ENCODE measurements around the gene ZNF331. TPM values are rescaled to one million over a fixed set of nuclear protein-coding genes. Genes with fewer than 3 reads are reported as not detected.

The ZNF331 gene
- total RNA-seq, 2 experiments from 2014 or later, result 18.0 to 19.9 TPM

DNA sequence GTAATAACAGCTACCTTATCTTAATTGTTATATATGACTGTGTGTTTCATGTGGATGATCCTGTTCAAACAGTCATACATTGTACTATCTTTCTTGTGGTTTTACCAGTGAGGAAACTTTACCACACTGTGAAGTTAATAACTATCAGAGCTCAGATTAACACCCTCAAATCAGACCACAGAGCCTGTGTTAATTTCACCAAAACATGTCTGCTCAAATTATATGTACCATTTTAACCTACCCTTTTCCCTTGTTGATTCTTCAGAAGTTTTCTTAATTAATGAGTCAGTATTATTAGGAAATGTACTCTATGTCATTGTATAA, 1.8 kb upstream of the ZNF331 start:
- H3K4me1 Mint-ChIP-seq, result peaks cover 29% of the 10 kb centered on the region
- no peak overlapping the region for H3K4me3 Mint-ChIP-seq
- no peak overlapping the region for H3K27ac Mint-ChIP-seq
- ChIA-PET CTCF (no interaction called here), POLR2A (no interaction called here)
- H3K36me3 Mint-ChIP-seq (ENCODE audit: low read depth), result peaks cover 39% of the 10 kb centered on the region
- no peak for DNase-seq
- no peaks in the 10 kb centered on the region for H3K27me3 Mint-ChIP-seq
- H3K9me3 Mint-ChIP-seq, result peaks cover 12% of the 10 kb centered on the region

DNA sequence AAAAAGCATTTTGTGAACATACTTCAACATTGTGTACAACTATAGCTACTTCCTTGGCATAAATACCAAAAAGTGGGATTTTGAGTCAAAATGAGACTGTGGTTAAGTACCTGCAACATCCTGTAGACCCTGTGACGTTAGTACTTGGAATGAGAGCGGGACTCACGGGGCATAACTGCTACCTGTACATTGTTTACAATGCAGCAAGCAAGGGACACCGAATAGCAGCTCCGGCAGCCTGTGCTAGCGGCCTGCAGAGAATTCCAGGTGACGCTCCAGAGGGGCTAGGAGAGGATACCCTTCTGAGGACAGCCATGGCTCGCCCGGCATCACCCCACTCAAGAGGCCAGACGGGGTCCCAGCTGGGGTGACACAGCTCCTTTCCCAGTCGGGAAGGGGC, 824 bp upstream of the ZNF331 start:
- no peaks in the 10 kb centered on the region for H3K27me3 Mint-ChIP-seq
- POLR2A ChIA-PET, result interaction anchor here (0.6 to 1.4 kb wide), 2 partner anchors 16 to 1301 kb away, joined by 3 to 12 read pairs; no protein-coding TSS in a partner anchor

DNA sequence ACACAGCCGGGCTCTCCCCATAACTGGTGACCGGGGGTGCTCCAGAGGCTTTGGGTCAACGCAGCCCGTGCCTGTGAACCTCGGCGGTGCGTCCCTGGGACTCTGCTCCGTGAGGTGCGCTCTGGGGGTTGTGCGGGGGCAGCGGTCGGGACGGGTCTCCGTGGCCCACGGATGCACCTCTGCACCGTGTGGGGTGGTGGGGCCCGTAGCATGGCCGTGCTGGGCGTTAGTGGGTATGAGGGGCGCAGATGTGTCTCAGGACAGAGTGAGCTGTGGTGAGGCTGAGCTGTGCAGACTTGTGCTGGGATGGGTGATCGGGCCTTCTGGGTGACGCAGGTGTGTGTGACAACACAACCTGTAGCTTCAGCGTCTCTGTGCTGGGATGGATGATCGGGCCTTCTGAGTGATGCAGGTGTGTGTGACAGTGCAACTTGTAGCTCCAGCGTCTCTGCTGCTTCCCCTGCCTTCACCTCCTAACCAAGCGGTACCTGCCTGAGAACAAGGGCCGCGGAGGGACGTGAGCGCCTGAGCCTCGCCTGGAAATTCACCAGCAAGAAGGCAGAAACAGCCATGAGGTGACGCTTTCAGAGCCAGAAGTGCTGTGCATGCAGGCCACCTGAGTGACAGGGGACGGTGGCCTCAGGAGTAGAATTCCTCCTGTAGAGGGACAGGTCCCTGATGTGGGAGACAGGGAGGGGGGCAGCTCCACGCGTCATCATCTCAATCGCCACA, 599 bp downstream of the ZNF331 start:
- ChIA-PET CTCF (interaction anchor here (0.5 to 1.6 kb wide), 2 partner anchors 15 to 17 kb away, joined by 3 read pairs; no protein-coding TSS in a partner anchor), POLR2A (interaction anchor here (0.6 kb wide), 1 partner anchor 16 kb away, joined by 3 read pairs; no protein-coding TSS in a partner anchor)
- peaks cover 29% of the 10 kb centered on the region for H3K4me1 Mint-ChIP-seq
- H3K27ac Mint-ChIP-seq, result peak overlapping the region; percentile 84
- peak overlapping the region; percentile 86 for H3K4me3 Mint-ChIP-seq
- H3K9me3 Mint-ChIP-seq, result peaks cover 9% of the 10 kb centered on the region
- no peaks in the 10 kb centered on the region for H3K27me3 Mint-ChIP-seq
- peaks cover 49% of the 10 kb centered on the region for H3K36me3 Mint-ChIP-seq (ENCODE audit: low read depth)
- no peak for DNase-seq

More for the DNA sequence above, 824 bp upstream of the ZNF331 start:
- peak; percentile 17 for DNase-seq
- Mint-ChIP-seq H3K27ac (peak overlapping the region; percentile 54), H3K36me3 (ENCODE audit: low read depth) (peaks cover 46% of the 10 kb centered on the region), H3K4me1 (peaks cover 29% of the 10 kb centered on the region), H3K4me3 (peak overlapping the region; percentile 86), H3K9me3 (peaks cover 12% of the 10 kb centered on the region)
- CTCF ChIA-PET, result no interaction called here

DNA sequence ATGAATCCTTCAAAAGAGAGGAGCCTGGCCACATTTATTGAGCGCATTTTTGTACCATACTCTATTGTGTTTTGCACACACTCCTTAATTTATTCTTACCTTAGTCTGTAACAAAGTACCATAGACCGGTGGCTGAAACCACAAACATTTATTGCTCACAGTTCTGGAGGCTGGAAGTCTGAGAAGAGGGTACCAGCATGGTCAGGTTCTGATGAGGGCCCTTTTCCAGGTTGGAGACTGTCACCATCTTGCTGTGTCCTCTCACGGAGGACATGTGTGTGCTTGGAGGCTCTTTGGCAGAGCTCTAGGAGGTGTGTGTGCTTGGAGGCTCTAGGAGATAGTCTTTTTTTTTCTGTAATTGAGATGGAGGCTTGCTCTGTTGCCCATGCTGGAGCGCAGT, 2.1 kb downstream of the ZNF331 start:
- Mint-ChIP-seq H3K4me1 (peaks cover 29% of the 10 kb centered on the region), H3K4me3 (no peak overlapping the region), H3K36me3 (ENCODE audit: low read depth) (peaks cover 51% of the 10 kb centered on the region), H3K27me3 (no peaks in the 10 kb centered on the region), H3K27ac (no peak overlapping the region), H3K9me3 (peaks cover 9% of the 10 kb centered on the region)
- CTCF ChIA-PET, result no interaction called here
- DNase-seq, result no peak
- POLR2A ChIA-PET, result no interaction called here

DNA sequence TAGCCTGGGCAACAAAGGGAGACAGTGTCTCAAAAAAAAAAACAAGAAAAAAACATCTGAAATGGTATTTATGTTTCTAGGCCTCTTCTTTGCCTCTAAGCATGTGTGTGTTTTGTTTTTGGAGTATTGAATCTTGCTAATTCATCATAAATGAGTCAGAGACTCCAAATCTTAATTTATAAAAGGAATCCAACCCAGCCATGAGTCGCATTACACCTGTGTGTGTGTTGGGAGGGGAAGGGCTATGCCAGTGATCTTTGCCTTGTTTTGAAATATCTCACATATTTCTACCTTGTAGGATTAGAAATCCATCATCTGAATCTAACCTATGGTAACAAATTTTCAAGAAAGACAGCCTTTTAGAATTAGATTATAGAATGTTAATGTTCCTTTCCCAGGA, 4.0 kb downstream of the ZNF331 start:
- POLR2A ChIA-PET, result no interaction called here
- peaks cover 22% of the 10 kb centered on the region for H3K4me1 Mint-ChIP-seq
- no peaks in the 10 kb centered on the region for H3K27me3 Mint-ChIP-seq
- H3K27ac Mint-ChIP-seq, result no peak overlapping the region
- DNase-seq, result no peak
- peaks cover 56% of the 10 kb centered on the region for H3K36me3 Mint-ChIP-seq (ENCODE audit: low read depth)
- CTCF ChIA-PET, result no interaction called here
- no peak overlapping the region for H3K4me3 Mint-ChIP-seq
- peaks cover 3% of the 10 kb centered on the region for H3K9me3 Mint-ChIP-seq

DNA sequence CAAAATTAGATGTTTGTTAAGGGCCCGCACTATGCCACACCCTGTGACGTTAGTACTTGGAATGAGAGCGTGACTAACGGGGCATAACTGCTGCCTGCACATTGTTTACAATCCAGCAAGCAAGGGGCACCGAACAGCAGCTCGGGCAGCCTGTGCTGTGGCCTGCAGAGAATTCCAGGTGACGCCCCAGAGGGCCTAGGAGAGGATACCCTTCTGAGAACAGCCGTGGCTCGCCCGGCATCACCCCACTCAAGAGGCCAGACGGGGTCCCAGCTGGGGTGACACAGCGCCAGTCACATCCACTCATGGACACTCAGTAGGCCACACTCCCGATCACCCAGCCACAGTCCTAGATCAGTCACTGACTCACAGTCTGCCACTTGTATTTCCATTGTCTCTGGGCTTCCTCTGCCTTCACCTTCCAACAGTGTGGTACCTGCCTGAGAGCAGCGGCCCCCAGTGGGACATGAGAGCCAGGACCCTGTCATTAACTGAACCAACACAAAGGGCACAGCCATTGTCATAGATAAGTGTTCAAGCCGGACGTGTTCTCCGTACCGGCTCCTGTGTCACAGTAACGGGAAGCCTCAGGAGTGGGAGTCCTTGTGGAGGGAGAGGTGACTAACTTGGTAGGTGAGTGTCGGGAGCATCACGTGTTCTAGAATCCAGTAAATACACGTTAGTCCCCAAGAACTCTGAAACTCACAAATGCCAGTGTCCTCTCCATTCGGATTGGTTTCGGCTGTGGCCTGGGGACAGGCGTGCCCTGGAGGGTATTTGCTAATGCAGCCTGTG, 7.5 kb downstream of the ZNF331 start:
- peaks cover 3% of the 10 kb centered on the region for H3K4me1 Mint-ChIP-seq
- H3K4me3 Mint-ChIP-seq, result no peak overlapping the region
- no peaks in the 10 kb centered on the region for H3K27me3 Mint-ChIP-seq
- no peak overlapping the region for H3K27ac Mint-ChIP-seq
- CTCF ChIA-PET, result no interaction called here
- peaks cover 49% of the 10 kb centered on the region for H3K36me3 Mint-ChIP-seq (ENCODE audit: low read depth)
- POLR2A ChIA-PET, result no interaction called here
- no peak for DNase-seq
- H3K9me3 Mint-ChIP-seq, result peaks cover 12% of the 10 kb centered on the region

DNA sequence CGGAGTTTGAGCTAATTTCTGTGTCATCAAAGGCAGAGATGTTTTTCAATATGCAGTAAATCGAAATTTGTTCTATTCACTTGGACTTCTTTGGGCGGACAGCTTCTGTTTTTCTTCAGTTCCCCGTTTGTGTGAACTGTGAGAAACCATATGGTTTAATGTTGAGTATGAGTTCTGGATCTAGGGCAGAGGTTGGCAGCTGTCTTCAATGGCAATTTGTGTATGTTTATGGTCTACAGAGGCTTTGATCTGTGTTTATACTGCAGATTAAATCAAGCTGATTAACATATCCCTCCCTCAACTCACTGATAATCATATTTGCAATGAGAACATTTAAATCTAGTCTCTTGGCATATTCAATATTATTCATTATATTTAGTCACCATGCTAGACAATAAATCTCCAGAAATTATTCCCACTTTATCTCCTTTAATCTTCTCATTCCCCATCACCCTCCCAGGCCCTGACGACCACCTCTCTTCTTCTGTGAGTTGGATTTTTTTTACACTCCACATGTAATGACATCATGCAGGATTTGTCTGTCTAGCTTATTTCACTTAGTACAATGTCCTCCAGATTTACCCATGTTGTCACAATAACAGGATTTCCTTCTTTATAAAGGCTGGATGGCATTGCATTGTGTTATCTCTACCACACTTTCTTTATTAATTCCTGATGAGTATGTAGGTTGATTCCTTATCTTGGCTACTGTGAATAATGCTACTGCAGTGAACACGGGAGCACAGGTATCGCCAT, 9.0 kb downstream of the ZNF331 start:
- H3K27ac Mint-ChIP-seq, result no peak overlapping the region
- no peaks in the 10 kb centered on the region for H3K27me3 Mint-ChIP-seq
- H3K36me3 Mint-ChIP-seq (ENCODE audit: low read depth), result peaks cover 42% of the 10 kb centered on the region
- H3K4me3 Mint-ChIP-seq, result no peak overlapping the region
- H3K4me1 Mint-ChIP-seq, result peaks cover 1% of the 10 kb centered on the region
- POLR2A ChIA-PET, result no interaction called here
- DNase-seq, result no peak
- CTCF ChIA-PET, result no interaction called here
- H3K9me3 Mint-ChIP-seq, result peaks cover 15% of the 10 kb centered on the region

DNA sequence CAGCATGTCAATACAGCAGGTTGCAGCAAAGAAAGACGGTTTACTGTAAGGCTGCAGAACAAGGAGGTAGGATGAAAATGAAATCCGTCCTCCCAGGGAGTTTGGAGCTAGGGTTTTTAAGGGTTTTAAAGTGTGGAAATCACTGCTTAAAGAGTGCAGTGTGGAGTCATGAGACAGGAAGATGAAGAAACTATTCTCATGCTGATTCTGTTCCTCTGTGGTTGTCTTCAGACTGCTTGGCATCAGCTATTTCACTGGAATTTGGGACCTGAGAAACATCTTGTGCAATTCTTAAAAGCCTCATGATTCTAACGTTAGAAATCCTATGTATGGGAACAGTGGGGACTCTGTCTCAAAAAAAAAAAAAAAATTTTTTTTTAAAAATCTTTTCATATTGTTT, 11.4 kb downstream of the ZNF331 start:
- ChIA-PET CTCF (no interaction called here), POLR2A (no interaction called here)
- Mint-ChIP-seq H3K27ac (no peak overlapping the region), H3K9me3 (peaks cover 16% of the 10 kb centered on the region), H3K4me3 (no peak overlapping the region), H3K36me3 (ENCODE audit: low read depth) (peaks cover 31% of the 10 kb centered on the region), H3K4me1 (peaks cover 6% of the 10 kb centered on the region), H3K27me3 (no peaks in the 10 kb centered on the region)
- DNase-seq, result no peak

DNA sequence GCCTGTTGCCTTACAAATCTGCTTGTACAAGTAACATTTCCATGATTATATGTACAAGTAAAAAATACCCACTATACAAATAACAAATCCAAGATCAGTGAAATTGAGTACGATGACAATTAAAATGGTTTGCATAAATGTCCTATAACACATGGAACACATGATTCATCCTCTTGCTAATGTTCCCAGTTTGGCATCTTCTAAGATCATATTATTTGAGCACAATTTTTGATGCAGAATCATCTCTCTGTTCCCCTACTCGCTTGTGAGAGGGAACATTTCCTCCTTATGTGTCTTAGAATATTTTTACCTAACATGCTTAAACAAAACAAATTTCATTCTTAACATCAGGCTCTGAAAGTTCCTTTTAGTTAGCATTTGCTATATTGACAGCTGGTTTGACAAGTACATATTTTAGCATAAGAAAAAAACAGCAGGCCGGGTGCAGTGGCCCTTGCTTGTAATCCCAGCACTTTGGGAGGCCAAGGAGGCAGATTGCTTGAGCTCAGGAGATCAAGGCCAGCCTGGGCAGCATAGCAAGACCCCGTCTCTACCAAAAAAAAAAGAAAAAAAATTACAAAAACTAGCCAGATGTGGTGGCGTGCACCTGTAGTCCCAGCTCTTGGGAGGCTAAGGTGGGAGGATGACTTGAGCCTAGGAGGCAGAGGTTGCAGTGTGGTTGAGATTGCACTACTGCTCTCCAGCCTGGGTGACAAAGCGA, 14.2 kb downstream of the ZNF331 start:
- peaks cover 17% of the 10 kb centered on the region for H3K4me1 Mint-ChIP-seq
- H3K27me3 Mint-ChIP-seq, result no peaks in the 10 kb centered on the region
- no peak overlapping the region for H3K27ac Mint-ChIP-seq
- H3K4me3 Mint-ChIP-seq, result no peak overlapping the region
- ChIA-PET CTCF (no interaction called here), POLR2A (no interaction called here)
- peaks cover 24% of the 10 kb centered on the region for H3K36me3 Mint-ChIP-seq (ENCODE audit: low read depth)
- peaks cover 21% of the 10 kb centered on the region for H3K9me3 Mint-ChIP-seq
- no peak for DNase-seq

DNA sequence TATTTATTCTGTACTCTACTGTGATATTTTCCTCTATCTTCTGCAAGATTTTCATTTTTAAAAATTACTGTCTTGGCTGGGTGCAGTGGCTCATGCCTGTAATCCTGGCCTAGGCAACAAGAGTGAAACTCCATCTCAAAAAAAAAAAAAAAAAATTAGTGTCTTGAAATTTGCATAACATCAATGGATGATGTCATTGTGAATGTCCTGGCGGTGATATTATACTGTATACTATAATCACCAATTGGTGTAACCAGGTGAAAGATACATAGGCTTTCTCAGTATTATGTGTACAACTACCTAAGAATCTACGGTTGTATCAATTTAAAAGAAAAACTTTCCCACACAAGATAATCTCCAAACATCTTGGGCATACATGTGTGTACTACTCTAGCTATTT, 15.2 kb downstream of the ZNF331 start:
- peaks cover 21% of the 10 kb centered on the region for H3K9me3 Mint-ChIP-seq
- peaks cover 29% of the 10 kb centered on the region for H3K36me3 Mint-ChIP-seq (ENCODE audit: low read depth)
- H3K27ac Mint-ChIP-seq, result peak overlapping the region; percentile 33
- H3K4me3 Mint-ChIP-seq, result peak overlapping the region; percentile 89
- DNase-seq, result no peak
- no peaks in the 10 kb centered on the region for H3K27me3 Mint-ChIP-seq
- POLR2A ChIA-PET, result no interaction called here
- CTCF ChIA-PET, result interaction anchor here (1.0 kb wide), 1 partner anchor 15 kb away, joined by 3 read pairs; the partner anchor contains the start of gene ZNF331
- peaks cover 17% of the 10 kb centered on the region for H3K4me1 Mint-ChIP-seq

DNA sequence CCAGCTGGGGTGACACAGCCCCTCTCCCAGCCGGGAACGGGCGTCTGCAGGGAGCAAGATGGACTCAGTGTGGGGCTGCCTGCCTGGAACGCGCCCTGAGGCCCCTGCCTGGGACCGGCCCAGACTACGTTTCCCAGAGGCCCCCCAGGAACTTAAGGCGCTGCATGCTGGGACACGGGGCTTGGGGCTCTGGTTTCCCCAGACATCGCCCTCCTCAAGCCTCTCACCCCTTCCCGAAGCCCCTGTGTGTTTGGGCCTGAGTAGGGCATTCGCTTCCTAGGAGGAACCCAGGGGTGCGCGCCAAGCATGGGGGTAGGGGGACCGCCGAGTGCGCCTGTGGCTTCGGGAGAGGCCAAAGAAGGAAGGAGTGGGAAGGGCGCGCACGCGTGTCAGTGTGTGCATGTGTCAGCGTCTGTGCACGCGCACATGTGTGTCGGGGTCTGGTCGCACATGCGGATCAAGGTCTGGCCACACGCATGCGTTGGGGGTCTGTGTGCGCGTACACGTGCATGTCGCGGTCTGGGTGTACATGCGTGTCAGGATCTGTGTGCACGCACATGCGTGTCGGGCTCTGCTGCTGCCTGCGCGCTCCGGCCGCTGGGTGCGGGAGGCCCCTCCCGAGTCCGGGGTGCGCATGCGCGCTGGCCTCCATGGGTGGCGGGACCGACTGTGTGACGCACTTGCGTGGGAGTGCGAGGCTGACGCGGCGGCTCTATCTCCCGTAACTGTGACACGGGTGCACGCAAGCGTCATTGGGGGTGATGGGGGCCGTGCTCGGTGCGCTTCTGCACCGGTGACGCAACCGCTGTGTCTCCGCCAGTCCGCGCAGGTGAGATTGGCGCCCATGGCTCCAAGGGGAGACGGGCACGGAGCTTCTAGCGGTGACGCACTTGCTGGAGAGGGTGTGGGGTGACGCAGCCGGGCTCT, 16.2 kb downstream of the ZNF331 start:
- peaks cover 17% of the 10 kb centered on the region for H3K4me1 Mint-ChIP-seq
- DNase-seq, result peak; percentile 89
- ChIA-PET POLR2A (interaction anchor here (1.0 to 1.4 kb wide), 3 partner anchors 15 to 636 kb away, joined by 3 to 4 read pairs (median 3); no protein-coding TSS in a partner anchor), CTCF (no interaction called here)
- H3K4me3 Mint-ChIP-seq, result peak overlapping the region; percentile 89
- peaks cover 34% of the 10 kb centered on the region for H3K36me3 Mint-ChIP-seq (ENCODE audit: low read depth)
- peaks cover 24% of the 10 kb centered on the region for H3K9me3 Mint-ChIP-seq
- H3K27me3 Mint-ChIP-seq, result no peaks in the 10 kb centered on the region
- H3K27ac Mint-ChIP-seq, result peak overlapping the region; percentile 90

DNA sequence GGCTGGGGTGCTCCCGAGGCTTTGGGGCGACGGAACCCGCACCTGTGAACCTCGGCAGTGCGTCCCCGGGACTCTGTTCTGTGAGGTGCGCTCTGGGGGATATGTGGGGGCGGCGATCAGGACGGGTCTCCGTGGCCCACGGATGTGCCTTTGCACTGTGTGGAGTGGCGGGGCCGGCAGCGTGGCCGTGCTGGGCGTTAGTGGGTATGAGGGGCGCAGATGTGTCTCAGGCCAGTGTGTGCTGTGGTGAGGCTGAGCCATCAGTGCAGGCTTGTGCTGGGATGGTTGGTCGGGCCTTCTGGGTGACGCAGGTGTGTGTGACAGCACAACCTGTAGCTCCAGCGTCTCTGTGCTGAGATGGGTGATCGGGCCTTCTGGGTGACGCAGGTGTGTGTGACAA, 16.9 kb downstream of the ZNF331 start:
- H3K36me3 Mint-ChIP-seq (ENCODE audit: low read depth), result peaks cover 35% of the 10 kb centered on the region
- POLR2A ChIA-PET, result interaction anchor here (1.0 to 1.4 kb wide), 3 partner anchors 16 to 637 kb away, joined by 3 to 4 read pairs (median 3); no protein-coding TSS in a partner anchor

More for the DNA sequence above, 16.9 kb downstream of the ZNF331 start:
- CTCF ChIA-PET, result interaction anchor here (0.6 kb wide), 1 partner anchor 16 kb away, joined by 3 read pairs; no protein-coding TSS in a partner anchor
- H3K27ac Mint-ChIP-seq, result peak overlapping the region; percentile 90
- peak overlapping the region; percentile 89 for H3K4me3 Mint-ChIP-seq
- peaks cover 17% of the 10 kb centered on the region for H3K4me1 Mint-ChIP-seq
- H3K27me3 Mint-ChIP-seq, result no peaks in the 10 kb centered on the region
- peaks cover 27% of the 10 kb centered on the region for H3K9me3 Mint-ChIP-seq
- no peak for DNase-seq
